ENCODE data around the gene CDC14A.
"Not testable (repeated sequence)": the region's sequence is repeated elsewhere in the genome, so short reads cannot be mapped to it uniquely, and the experiment has no call there.

The CDC14A gene

GRCh38 chr1:100407390-100407789, 55.1 kb downstream of the CDC14A start:
- DNase-seq (ENCODE audit: low spot score): not testable (repeated sequence)

DNA sequence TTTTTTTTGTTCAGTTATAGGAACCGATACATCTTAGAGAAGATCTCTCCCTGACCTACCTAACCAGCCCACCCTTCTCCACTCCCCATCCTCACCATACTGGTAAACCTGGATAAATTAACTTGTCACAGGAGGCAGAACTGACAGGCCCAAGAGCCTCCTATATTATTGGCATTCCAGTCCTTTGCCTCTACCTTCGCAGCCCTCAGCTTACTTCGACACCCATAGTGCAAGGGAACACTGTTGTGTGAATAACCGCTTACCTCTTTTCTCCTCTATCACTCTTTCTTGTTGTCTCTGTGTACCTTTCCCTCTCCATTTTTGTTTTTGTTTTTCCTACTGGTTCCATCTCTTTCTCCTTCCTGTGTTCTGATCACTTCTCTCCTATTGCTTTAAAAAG, 58.7 kb downstream of the CDC14A start:
- DNase-seq (ENCODE audit: low spot score): no peak

DNA sequence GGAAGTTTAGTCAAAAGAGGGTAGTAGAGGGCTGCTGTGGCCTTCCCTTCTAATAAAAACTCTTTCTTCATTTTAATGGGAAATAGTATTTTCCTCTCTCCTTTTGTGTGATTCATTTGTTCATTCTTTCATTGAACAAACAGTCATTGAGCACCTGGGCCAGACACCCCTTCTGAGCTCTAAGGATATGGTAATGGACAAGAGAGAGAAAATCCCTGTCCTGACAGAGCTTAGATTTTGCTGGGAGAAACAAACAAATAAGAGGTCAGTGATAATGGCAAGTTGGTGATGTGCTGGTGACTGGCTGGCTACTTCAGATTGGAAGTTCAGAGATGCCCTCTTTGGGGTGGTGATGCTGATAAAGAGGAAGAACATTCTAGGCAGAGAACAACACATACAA, 59.3 kb downstream of the CDC14A start:
- no peak for DNase-seq (ENCODE audit: low spot score)

DNA sequence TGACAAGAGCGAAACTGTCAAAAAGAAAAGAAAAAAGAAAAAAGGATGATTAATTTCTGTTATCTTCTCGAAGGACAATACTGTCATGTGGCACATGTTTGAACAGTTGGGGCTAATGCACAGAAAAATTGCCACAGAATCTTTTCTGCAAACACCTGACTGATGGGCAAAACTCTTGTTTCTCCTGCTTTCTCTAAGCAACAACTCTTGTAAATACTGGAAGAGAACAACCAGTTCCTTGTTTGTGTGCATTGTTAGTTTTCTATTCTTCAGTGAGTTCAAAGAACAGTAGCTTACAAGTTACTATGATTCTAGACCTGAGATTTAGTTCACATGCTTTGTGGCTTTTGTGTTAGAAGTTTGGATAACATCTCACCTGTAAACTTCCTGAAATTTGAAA, 60.7 kb downstream of the CDC14A start:
- DNase-seq (ENCODE audit: low spot score): no peak

DNA sequence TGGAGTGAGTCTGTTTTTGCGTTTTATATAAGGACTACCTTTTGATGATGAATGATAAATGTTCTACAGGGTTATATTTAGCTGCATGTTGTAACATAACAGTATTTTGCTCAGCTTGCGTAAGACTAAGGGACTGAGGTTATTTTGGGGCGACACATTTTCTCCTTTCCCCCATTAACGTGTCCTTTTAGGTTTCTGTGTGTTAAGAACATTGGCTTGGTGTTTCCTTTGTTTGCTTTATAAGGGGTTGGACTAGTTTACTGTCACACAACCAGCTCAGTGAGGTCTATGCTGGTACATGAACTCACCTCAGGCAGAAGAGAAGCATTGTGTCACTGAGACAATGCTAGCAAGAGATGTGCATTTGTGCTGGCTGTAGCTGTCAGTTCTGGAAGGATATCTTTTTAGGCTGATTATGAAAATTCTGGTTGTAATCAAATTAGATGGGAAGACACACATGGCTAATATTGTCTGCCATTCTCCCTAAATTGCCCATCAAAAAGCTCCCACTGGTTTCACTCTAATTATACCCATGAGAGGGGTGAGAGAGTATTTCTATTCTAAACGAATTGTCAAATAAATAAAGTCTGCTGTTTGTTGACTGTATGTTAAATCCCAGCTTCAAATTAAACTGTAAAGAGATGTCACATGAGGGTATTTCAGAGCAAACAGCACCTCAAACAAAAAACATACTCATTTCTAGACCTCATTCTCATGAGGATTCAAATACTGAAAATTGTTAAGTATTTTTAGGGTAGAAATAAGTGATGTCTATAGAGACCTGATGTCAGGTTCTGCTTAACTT, 62.6 kb downstream of the CDC14A start:
- no peak for DNase-seq (ENCODE audit: low spot score)

GRCh38 chr1:100415498-100415778, 63.1 kb downstream of the CDC14A start:
- no peak for DNase-seq (ENCODE audit: low spot score)

- no peak for DNase-seq (ENCODE audit: low spot score)
Measured at GRCh38 chr1:100419072-100419471, 66.8 kb downstream of the CDC14A start.

GRCh38 chr1:100422065-100422464, 69.8 kb downstream of the CDC14A start:
- DNase-seq (ENCODE audit: low spot score): no peak

DNA sequence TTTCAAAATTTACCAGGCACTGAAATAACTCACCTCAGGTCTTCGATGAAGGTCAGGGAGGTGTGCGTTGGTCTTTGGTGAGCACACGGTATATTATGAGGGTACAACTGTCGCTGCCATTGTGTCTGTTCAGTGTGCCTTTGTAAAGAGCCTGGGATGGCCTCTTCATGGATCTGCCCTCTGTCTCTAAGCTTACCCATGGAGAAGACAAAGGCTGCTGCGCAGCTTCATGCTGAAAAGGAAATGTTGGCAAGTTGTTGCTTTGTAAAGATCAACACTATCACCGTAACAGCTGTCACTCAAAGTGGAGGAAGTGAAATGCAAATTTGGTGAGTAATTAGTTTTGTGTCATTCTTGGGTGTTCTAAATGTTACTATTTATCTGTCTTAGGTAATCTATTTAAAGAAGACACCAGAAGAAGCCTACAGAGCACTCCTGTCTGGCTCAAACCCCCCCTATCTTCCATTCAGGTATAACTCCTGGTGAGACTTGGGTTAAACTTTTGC, 71.6 kb downstream of the CDC14A start:
- no peak for DNase-seq (ENCODE audit: low spot score)

- DNase-seq (ENCODE audit: low spot score): no peak
Measured at GRCh38 chr1:100428160-100428559, 75.9 kb downstream of the CDC14A start.

- DNase-seq (ENCODE audit: low spot score): no peak
Measured at GRCh38 chr1:100430325-100430756, 78.0 kb downstream of the CDC14A start.

DNA sequence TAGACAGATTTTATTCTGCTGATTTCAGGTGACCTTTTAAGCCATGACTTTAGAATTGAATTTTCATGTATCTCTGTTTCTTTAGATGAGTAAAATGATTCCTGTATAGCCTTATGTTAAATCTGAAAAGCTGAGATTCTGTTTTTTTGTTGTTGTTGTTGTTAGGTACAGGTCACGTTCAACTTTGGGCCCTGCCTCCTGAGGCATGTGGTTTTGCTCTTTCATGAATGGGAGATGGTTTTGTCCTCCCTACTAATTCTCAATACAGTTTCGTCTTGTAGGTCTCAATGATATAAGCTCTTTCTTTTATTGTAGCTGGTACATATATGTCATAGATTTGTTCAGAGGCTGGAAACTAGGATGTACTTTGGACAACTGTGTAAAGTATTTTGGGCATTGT, 79.6 kb downstream of the CDC14A start:
- DNase-seq (ENCODE audit: low spot score): no peak

DNA sequence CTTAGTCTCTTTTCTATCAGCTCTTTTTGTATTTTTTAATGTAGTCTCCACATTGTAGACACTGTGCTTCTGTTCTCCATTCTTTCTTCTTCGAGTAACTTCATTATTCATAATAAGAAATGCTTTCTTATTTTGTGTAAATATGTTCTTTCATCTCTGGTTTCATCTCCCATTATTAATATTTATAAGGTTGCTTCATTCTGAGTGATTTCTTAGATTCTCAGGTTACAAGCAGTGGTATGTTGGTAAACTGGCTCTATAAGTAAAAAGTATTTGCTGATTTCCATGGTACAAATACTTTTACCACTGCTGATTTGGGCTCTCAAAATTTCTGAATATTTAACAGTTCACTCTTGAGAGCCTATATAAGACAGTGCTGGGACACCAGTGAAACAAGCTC, 81.3 kb downstream of the CDC14A start:
- DNase-seq (ENCODE audit: low spot score): no peak

DNA sequence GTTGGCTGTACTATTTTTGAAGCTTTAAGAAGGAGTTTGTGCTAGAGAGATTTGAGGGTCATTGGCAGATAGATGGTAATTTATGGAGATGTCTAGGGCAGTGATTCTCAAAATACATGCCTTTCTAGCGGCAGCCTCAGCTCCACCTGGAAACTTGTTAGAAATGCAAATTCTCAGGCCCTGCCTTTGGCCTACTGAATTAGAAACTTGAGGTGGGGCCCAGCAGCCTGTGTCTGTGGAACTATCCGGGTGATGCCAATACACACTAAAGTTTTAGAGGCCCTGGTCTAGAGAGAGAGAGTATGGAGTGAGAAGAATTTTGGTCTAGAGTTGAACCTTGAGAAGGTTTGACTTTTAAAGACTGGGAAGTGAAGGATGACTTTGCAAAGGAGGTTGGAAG, 82.5 kb downstream of the CDC14A start:
- DNase-seq (ENCODE audit: low spot score): no peak

DNA sequence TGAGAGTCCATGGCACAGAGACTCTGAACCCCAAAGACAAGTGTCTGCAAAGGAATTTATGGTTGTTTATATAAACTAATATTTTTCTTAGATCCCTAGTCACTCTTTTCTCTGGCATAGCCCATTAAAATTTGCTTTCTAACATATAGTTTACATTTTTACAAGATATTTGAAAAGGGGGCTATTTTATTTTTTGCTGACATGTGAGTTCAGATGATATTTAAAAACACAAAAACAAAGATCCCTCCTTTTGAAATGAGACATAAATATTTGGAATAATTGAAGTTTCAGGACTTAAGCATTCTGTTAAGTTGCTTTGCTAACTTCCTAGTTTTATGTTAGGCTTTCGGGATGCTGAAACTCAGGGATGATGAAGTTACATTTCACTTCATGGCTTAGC, 86.1 kb downstream of the CDC14A start:
- no peak for DNase-seq (ENCODE audit: low spot score)

DNA sequence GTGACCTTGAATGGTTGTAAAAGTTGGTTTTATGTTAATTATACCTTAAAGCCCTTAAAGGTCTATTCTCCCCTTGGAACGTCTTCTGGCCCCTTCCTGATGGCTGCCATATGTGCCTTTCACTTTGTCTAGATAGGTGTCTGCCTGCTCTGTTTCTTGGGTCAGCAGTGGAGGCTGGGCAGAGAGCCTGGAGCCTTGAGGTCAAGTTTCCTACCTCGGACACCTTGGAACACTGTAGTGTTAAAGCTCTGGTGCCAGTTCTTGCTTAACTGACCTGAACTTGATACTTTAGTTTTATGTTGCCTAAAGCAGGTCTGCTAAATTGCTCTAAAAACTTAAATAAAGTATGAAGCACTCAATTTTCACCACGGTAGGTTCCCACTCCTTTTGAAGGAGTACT, 86.5 kb downstream of the CDC14A start:
- no peak for DNase-seq (ENCODE audit: low spot score)

DNA sequence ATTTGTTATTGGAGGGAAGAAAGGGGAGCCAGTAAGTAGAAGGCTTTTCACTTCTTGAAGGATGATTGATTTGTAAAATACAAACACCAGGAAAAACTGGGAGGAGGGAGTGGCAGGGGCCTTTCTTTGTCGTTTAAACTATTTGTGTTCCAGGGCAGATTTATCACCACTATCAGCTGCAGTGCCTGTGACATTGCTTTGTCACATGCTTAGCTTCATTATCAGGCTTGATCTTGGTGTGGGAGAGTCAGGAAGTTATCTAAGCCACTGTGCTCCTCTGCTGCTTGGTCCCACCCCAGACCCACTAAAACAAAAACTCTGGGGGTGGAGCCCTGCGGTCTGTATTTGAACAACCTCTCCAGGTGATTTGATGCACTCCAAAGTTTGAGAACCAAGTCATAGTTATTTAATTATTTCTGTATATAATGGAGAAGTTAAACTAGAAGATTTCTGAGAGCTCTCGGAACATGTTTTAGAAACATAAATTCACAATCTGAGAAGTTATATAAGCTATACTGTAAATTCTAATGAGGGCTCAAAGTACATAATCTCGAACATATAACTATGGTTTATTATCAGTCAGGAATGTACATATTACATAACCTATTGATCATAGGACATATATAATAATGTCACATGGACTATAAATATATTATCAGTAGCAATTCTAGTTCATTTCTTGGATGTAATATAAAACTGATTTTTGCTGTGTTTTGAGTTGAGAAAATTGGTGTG, 87.9 kb downstream of the CDC14A start:
- no peak for DNase-seq (ENCODE audit: low spot score)

GRCh38 chr1:100441146-100441545, 88.8 kb downstream of the CDC14A start:
- DNase-seq (ENCODE audit: low spot score): no peak

- no peak for DNase-seq (ENCODE audit: low spot score)
Measured at GRCh38 chr1:100441651-100442050, 89.3 kb downstream of the CDC14A start.

GRCh38 chr1:100443811-100444571, 91.7 kb downstream of the CDC14A start:
- no peak for DNase-seq (ENCODE audit: low spot score)

GRCh38 chr1:100445565-100445964, 93.3 kb downstream of the CDC14A start:
- DNase-seq (ENCODE audit: low spot score): no peak

GRCh38 chr1:100448366-100448765, 96.1 kb downstream of the CDC14A start:
- no peak for DNase-seq (ENCODE audit: low spot score)

GRCh38 chr1:100449477-100449876, 97.2 kb downstream of the CDC14A start:
- DNase-seq (ENCODE audit: low spot score): no peak
